ENCODE data around the gene TCTA.

The TCTA gene

GRCh38 chr3:49416867-49417266 is 4.6 kb downstream of the TCTA start:
- TF ChIP-seq CTCF (IDR thresholded peaks at IDR 0.05; ENCODE audit: low read depth, low read length, missing control alignments), result no peak
- H3K27ac ChIP-seq, result no peak overlapping the region
- H3K27me3 ChIP-seq (replicated peaks), result no peaks in the 10 kb centered on the region
- H3K4me3 ChIP-seq (ENCODE audit: low read depth, low read length), result no peak overlapping the region
- in situ Hi-C loops (cut with HindIII; ENCODE audit: low pct_ligation_motif_present, low sequenced_read_pairs), result no loop called here
- H3K36me3 ChIP-seq (replicated peaks), result peaks cover 8% of the 10 kb centered on the region
- DNase-seq, result no peak

GRCh38 chr3:49417516-49418120 is 5.4 kb downstream of the TCTA start:
- no peak for DNase-seq
- TF ChIP-seq CTCF (IDR thresholded peaks at IDR 0.05; ENCODE audit: low read depth, low read length, missing control alignments), result no peak
- Histone ChIP-seq H3K27me3 (replicated peaks) (no peaks in the 10 kb centered on the region), H3K27ac (no peak overlapping the region), H3K36me3 (replicated peaks) (peaks cover 8% of the 10 kb centered on the region), H3K4me3 (ENCODE audit: low read depth, low read length) (no peak overlapping the region)
- in situ Hi-C loops (cut with HindIII; ENCODE audit: low pct_ligation_motif_present, low sequenced_read_pairs), result no loop called here

GRCh38 chr3:49421890-49422378 is 9.7 kb downstream of the TCTA start:
- no peak for TF ChIP-seq CTCF (IDR thresholded peaks at IDR 0.05; ENCODE audit: low read depth, low read length, missing control alignments)

GRCh38 chr3:49422379-49423248 is 10.4 kb downstream of the TCTA start, which contains the start of gene AMT:
AMT (minus strand) TSS chr3:49422473; CDS start chr3:49422450, 23 bp downstream.
- in situ Hi-C loops (cut with HindIII; ENCODE audit: low pct_ligation_motif_present, low sequenced_read_pairs), result no loop called here
- H3K27me3 ChIP-seq (replicated peaks), result no peaks in the 10 kb centered on the region
- H3K4me3 ChIP-seq (ENCODE audit: low read depth, low read length), result peak within 1 kb of the TSS; percentile 17
- no peak for TF ChIP-seq CTCF (IDR thresholded peaks at IDR 0.05; ENCODE audit: low read depth, low read length, missing control alignments)
- peak within 1 kb of the TSS; percentile 67 for H3K27ac ChIP-seq
- DNase-seq, result no peak
- peaks cover 4% of the 10 kb centered on the region for H3K36me3 ChIP-seq (replicated peaks)

More at GRCh38 chr3:49421890-49422378, 9.7 kb downstream of the TCTA start:
- H3K36me3 ChIP-seq (replicated peaks), result peaks cover 4% of the 10 kb centered on the region
- peak overlapping the region; percentile 17 for H3K4me3 ChIP-seq (ENCODE audit: low read depth, low read length)
- DNase-seq, result no peak
- H3K27me3 ChIP-seq (replicated peaks), result no peaks in the 10 kb centered on the region
- H3K27ac ChIP-seq, result peak overlapping the region; percentile 67
- in situ Hi-C loops (cut with HindIII; ENCODE audit: low pct_ligation_motif_present, low sequenced_read_pairs), result no loop called here

- TF ChIP-seq CTCF (IDR thresholded peaks at IDR 0.05; ENCODE audit: low read depth, low read length, missing control alignments), result no peak
- no peak overlapping the region for H3K4me3 ChIP-seq (ENCODE audit: low read depth, low read length)
- in situ Hi-C loops (cut with HindIII; ENCODE audit: low pct_ligation_motif_present, low sequenced_read_pairs), result no loop called here
- DNase-seq, result no peak
- H3K27ac ChIP-seq, result no peak overlapping the region
- no peaks in the 10 kb centered on the region for H3K27me3 ChIP-seq (replicated peaks)
- peaks cover 4% of the 10 kb centered on the region for H3K36me3 ChIP-seq (replicated peaks)
Observed at GRCh38 chr3:49424816-49425215, 12.6 kb downstream of the TCTA start.

Measured in brain microvascular endothelial cell (primary cell).